Ovary (tissue), 9 donors: ENCODE measurements around the gene CTDSPL. TPM values are rescaled to one million over a fixed set of nuclear protein-coding genes. Genes with fewer than 3 reads are reported as not detected.

Experiments
- DNase-seq, 5 donors: peaks; one replicate each; pipeline ENCODE4 v3.0.0-alpha.2; 2019 to 2020
- H3K27ac ChIP-seq, 2 donors: fragments of 200-600 bp; one replicate each; pipeline versions ENCODE4 v1.5.1 to v1.8.0; 2019 to 2022
- H3K27me3 ChIP-seq: fragments of 200-600 bp; one replicate; pipeline ENCODE4 v1.8.0; 2022
- H3K36me3 ChIP-seq: fragments of 200-600 bp; sonication (generic); one replicate; pipeline ENCODE4 v1.5.1; 2019
- H3K4me1 ChIP-seq: one replicate; pipeline ENCODE4 v1.8.1; 2013; ENCODE audit warnings: mild to moderate bottlenecking, moderate library complexity; ENCODE audit not compliant: insufficient read depth
- H3K4me3 ChIP-seq: fragments of 200-600 bp; sonication (generic); one replicate; pipeline ENCODE4 v1.5.1; 2017
- H3K9me3 ChIP-seq, 2 donors: fragments of 200-600 bp in 1 of 2; sonication (generic) in 1 of 2; one replicate each; pipeline versions ENCODE4 v1.5.1 to v1.8.1; 2013 to 2019; ENCODE audit warnings: mild to moderate bottlenecking in 1 of 2, moderate library complexity in 1 of 2
- CTCF ChIP-seq, 3 donors: fragments of 450-650 bp in 2 of 3; fragments of 200-600 bp in 1 of 3; IDR thresholded peaks; one replicate each; pipeline versions ENCODE4 v1.5.1 to v1.8.0; 2016 to 2022; ENCODE audit warnings: antibody characterized with exemption in 3 of 3, mild to moderate bottlenecking in 1 of 3
- EP300 ChIP-seq: sonication (generic); formaldehyde crosslinking; IDR thresholded peaks from one replicate; pipeline ENCODE4 v1.6.1; 2017; ENCODE audit warnings: antibody characterized with exemption
- POLR2A ChIP-seq: fragments of 450-650 bp; IDR thresholded peaks from one replicate; pipeline ENCODE4 v1.6.1; 2017; ENCODE audit warnings: antibody characterized with exemption, mild to moderate bottlenecking, moderate library complexity
- WGBS, 3 donors: extraction: QIAGEN DNeasy Blood & Tissue Kit in 1 of 3; methylation state at CpG; one replicate each; pipeline versions ENCODE4 v1.1.5 to v1.1.7; 2013 to 2017; 5-methylcytosine and 5-hydroxymethylcytosine counted together
- intact Hi-C, 4 donors: fragments of 100-400 bp; cut with DNase I; formaldehyde crosslinking; loops; one replicate each; pipeline versions ENCODE4 v1.11.0 to v1.15.1; 2022 to 2023
- polyA plus RNA-seq, 2 donors: library from polyadenylated mRNA; stranded (reverse); fragments of 200-250 nt in 1 of 2; fragments of 350-450 nt in 1 of 2; fragmentation: Illumina TruSeq in 1 of 2; extraction: RNeasy Lipid Tissue Mini Kit (QIAGEN cat#74804) in 1 of 2; gene quantifications; one replicate each; pipeline ENCODE4 v1.2.3, GENCODE V29; 2013 to 2014
- total RNA-seq, 7 donors: library from RNA; depleted of rRNA in 2 of 7; stranded (reverse); fragments of >200 nt in 2 of 7; fragmentation: NEBNext Ultra II Directional in 3 of 7; extraction: Animal tissue kit (Norgen Biotek cat#: 25700) in 3 of 7; gene quantifications; one replicate each; pipeline versions ENCODE4 v1.1.0 to v1.2.4, GENCODE V29; 2016 to 2023
- donor health status: DM: no; HTN: no; CAD: no; lungs with moderate emphysema.
- donor health status: DM: no; HTN: no; CAD: no.
- donor health status: Bipolar disorder and iron deficiency.
- donor health status: DM: yes; HTN: yes; CAD: no.
- donor health status: DM: no; HTN: no; CAD: no.
- donor health status: DM: yes; HTN: yes; CAD: no.

Gene CTDSPL
- total and polyA plus RNA-seq, 9 donors = 14.8 to 41.1 (median 34.2) TPM

- no peaks in the 10 kb centered on the region for H3K27me3 ChIP-seq
- no peak overlapping the region for H3K27ac ChIP-seq
- H3K4me3 ChIP-seq = no peak overlapping the region
- peak in 1 of 5 donors; percentile 26 for DNase-seq
- TF ChIP-seq CTCF (IDR thresholded peaks at IDR 0.05) = no peak
- TF ChIP-seq EP300 = no peak
- no peak for TF ChIP-seq POLR2A
- WGBS, 3 donors = 87 to 90% (median 89%) methylated on average over 9 of the region's 9 CpGs
- H3K9me3 ChIP-seq = no peaks in the 10 kb centered on the region
- intact Hi-C loops = no loop called here
- H3K4me1 ChIP-seq = peaks cover 2% of the 10 kb centered on the region
- no peaks in the 10 kb centered on the region for H3K36me3 ChIP-seq
Observed at GRCh38 chr3:37992271-37993066, 130.8 kb downstream of the CTDSPL start.

GRCh38 chr3:37993067-37993455, 131.4 kb downstream of the CTDSPL start:
- no peak for DNase-seq
- H3K9me3 ChIP-seq = no peaks in the 10 kb centered on the region
- WGBS, 3 donors = 86 to 91% (median 87%) methylated on average over 8 of the region's 8 CpGs
- H3K27ac ChIP-seq = no peak overlapping the region
- intact Hi-C loops = no loop called here
- peaks cover 3% of the 10 kb centered on the region for H3K4me1 ChIP-seq
- TF ChIP-seq EP300 = no peak
- no peak for TF ChIP-seq POLR2A
- TF ChIP-seq CTCF (IDR thresholded peaks at IDR 0.05) = no peak
- H3K36me3 ChIP-seq = no peaks in the 10 kb centered on the region
- H3K4me3 ChIP-seq = no peak overlapping the region
- H3K27me3 ChIP-seq = no peaks in the 10 kb centered on the region

- Histone ChIP-seq H3K36me3 (no peaks in the 10 kb centered on the region), H3K4me3 (peak overlapping the region; percentile 60), H3K4me1 (peaks cover 6% of the 10 kb centered on the region), H3K27ac (no peak overlapping the region), H3K27me3 (no peaks in the 10 kb centered on the region), H3K9me3 (no peaks in the 10 kb centered on the region)
- intact Hi-C loops = no loop called here
- no peak for DNase-seq
- WGBS, 3 donors = 38 to 49% (median 44%) methylated on average over 6 of the region's 6 CpGs
- TF ChIP-seq EP300 (no peak), POLR2A (no peak), CTCF (IDR thresholded peaks at IDR 0.05) (no peak)
Observed at GRCh38 chr3:37993460-37993819, 131.8 kb downstream of the CTDSPL start.

GRCh38 chr3:37993820-37994638, 132.3 kb downstream of the CTDSPL start:
- Histone ChIP-seq H3K4me3 (peak overlapping the region; percentile 60), H3K9me3 (no peaks in the 10 kb centered on the region), H3K36me3 (no peaks in the 10 kb centered on the region), H3K27ac (peak overlapping the region; percentile 52 to 64), H3K4me1 (peaks cover 8% of the 10 kb centered on the region), H3K27me3 (no peaks in the 10 kb centered on the region)
- peak; percentile 83 to 88 (median 85) for DNase-seq
- WGBS, 3 donors = 0 to 1% (median 1%) methylated on average over 36 to 49 of the region's 49 CpGs
- intact Hi-C loops = no loop called here
- peak in 1 of 3 donors; percentile 16 for TF ChIP-seq CTCF (IDR thresholded peaks at IDR 0.05)
- peak; percentile 32 for TF ChIP-seq POLR2A
- TF ChIP-seq EP300 = no peak
